ENCODE results near the gene MFSD2B. TPM values are rescaled to one million over a fixed set of nuclear protein-coding genes. Genes with fewer than 3 reads are reported as not detected.

MFSD2B gene
- total RNA-seq, 6 experiments from 2014 or later = 0.07 to 0.62 (median 0.22) TPM; not detected in 3

- Histone ChIP-seq H3K27me3 (no peaks in the 10 kb centered on the region), H3K4me3 (no peak overlapping the region), H3K4me1 (no peaks in the 10 kb centered on the region), H3K9me3 (no peaks in the 10 kb centered on the region), H3K36me3 (no peaks in the 10 kb centered on the region), H3K27ac (no peak overlapping the region)
- DNase-seq (no peak), ATAC-seq (peak; percentile 31 to 93 (median 48))
- TF ChIP-seq POLR2A (IDR thresholded peaks at IDR 0.05) (no peak), CTCF (IDR thresholded peaks at IDR 0.05) (no peak)
- intact Hi-C loops (cut with DNase I) = no loop called here
- WGBS (ENCODE audit: insufficient coverage, low coverage, low lambda C conversion rate, missing lambda C conversion rate) = 75% methylated on average over 6 of the region's 11 CpGs
Measured at GRCh38 chr2:24015562-24016375, 5.9 kb downstream of the MFSD2B start.

GRCh38 chr2:24016376-24016761 is 6.5 kb downstream of the MFSD2B start:
- Histone ChIP-seq H3K4me1 (no peaks in the 10 kb centered on the region), H3K9me3 (no peaks in the 10 kb centered on the region), H3K4me3 (no peak overlapping the region), H3K27ac (no peak overlapping the region), H3K27me3 (no peaks in the 10 kb centered on the region), H3K36me3 (no peaks in the 10 kb centered on the region)
- no peak for DNase-seq
- ATAC-seq = peak in 1 of 4 donors; percentile 11
- TF ChIP-seq CTCF (IDR thresholded peaks at IDR 0.05) = no peak
- TF ChIP-seq POLR2A (IDR thresholded peaks at IDR 0.05) = no peak
- WGBS (ENCODE audit: insufficient coverage, low coverage, low lambda C conversion rate, missing lambda C conversion rate) = 82% methylated on average over 2 of the region's 9 CpGs
- intact Hi-C loops (cut with DNase I) = no loop called here

GRCh38 chr2:24016853-24017703 is 7.2 kb downstream of the MFSD2B start:
- H3K27ac ChIP-seq = no peak overlapping the region
- no peaks in the 10 kb centered on the region for H3K4me1 ChIP-seq
- H3K9me3 ChIP-seq = no peaks in the 10 kb centered on the region
- TF ChIP-seq CTCF (IDR thresholded peaks at IDR 0.05) (no peak), POLR2A (IDR thresholded peaks at IDR 0.05) (no peak)
- intact Hi-C loops (cut with DNase I) = no loop called here
- no peak overlapping the region for H3K4me3 ChIP-seq
- DNase-seq (no peak), ATAC-seq (no peak)
- no peaks in the 10 kb centered on the region for H3K27me3 ChIP-seq
- H3K36me3 ChIP-seq = no peaks in the 10 kb centered on the region
- 97% methylated on average over 10 of the region's 35 CpGs for WGBS (ENCODE audit: insufficient coverage, low coverage, low lambda C conversion rate, missing lambda C conversion rate)

- Histone ChIP-seq H3K4me3 (no peak overlapping the region), H3K4me1 (no peaks in the 10 kb centered on the region), H3K27me3 (no peaks in the 10 kb centered on the region), H3K36me3 (no peaks in the 10 kb centered on the region), H3K9me3 (no peaks in the 10 kb centered on the region), H3K27ac (no peak overlapping the region)
- 84% methylated on average over 6 of the region's 8 CpGs for WGBS (ENCODE audit: insufficient coverage, low coverage, low lambda C conversion rate, missing lambda C conversion rate)
- ATAC-seq = no peak
- no peak for DNase-seq
- intact Hi-C loops (cut with DNase I) = no loop called here
- TF ChIP-seq POLR2A (IDR thresholded peaks at IDR 0.05) = no peak
- TF ChIP-seq CTCF (IDR thresholded peaks at IDR 0.05) = no peak
Measured at GRCh38 chr2:24017711-24018110, 7.8 kb downstream of the MFSD2B start.

All from right lobe of liver (tissue), 6 donors.